COLO829 (cell line): ENCODE measurements around the gene KCNQ1.

Source experiments
- DNase-seq: peaks from one replicate; pipeline ENCODE4 v3.0.0; 2012; ENCODE audit warnings: low spot score

The KCNQ1 gene

GRCh38 chr11:2838676-2839294 is 394.0 kb downstream of the KCNQ1 start:
- no peak for DNase-seq

- no peak for DNase-seq
These were observed 394.7 kb downstream of the KCNQ1 start for GRCh38 chr11:2839395-2839943.

DNA sequence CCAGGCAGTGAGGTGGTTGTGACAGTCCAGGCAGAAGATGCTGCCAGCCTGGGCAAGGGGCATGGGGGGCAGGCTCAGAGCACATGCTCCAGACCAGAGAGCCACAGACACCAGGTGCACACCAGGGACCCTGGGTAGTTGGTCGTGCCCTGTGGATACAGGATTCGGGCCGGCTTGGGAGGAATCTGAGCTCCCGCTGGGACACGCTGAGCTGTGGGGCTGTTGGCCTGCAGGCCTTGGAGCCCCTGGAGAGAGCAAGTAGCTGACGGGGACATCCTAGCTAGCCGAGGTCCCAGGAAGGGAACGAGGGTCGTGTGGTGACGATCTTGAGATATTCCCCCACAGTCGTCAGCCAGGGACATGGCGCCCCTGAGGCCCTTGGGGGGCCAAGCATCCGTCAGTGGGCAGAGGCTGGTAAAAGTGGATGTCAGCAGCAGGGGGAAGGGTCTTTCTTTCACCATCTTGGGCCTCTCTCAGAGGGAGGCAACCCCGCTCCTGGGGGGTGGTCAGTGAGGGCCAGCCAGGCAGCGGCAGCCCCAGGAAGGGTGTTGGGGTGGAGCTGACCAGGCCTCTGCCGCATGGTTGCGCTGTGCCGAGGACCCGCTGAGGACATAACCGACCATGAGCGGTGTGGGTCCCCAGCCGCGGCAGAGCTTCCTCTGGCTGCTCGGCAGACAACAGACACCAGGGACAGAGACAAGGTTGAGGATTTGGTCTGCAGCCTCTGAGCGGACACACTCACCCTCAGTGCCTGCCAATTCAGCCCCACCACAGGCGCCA is 396.8 kb downstream of the KCNQ1 start:
- no peak for DNase-seq

DNA sequence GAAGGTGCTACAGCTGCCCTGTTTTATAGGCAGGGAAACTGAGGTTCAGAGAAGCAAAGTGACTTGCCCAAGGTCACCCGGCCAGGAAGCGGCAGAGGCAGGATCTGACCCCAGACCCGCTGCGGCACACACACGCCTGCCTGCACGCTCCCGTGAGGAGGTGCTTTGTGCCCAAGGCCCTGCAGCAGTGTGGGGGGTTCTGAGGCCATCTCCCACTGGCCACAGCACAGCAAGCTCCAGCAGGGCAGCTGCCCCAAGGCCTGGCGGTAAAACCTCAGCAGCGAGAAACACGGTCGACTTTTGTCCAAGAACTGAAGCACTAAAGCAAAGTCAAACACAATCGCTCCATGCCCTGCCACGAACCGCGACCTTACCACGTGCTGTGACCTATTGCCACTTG is 398.1 kb downstream of the KCNQ1 start:
- DNase-seq: no peak

DNA sequence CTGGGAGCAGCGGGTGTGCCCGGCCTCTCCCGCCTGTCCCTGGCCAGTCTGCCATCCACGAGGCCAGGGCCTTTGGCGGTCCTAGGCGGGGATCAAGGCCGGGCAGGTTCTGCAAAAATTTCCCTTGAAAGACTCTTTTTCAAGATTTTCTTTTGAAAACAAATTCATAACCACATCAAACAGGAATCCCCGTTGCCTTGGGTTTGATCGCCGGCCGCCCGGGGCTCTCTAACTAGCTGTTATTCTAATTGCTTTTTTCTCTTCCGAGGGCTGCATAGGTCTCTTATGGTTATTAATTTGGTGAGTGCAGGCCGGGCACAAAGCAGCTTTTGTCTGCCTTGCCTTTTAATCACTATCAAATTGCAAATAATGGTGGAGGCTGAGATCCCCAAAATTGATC is 398.7 kb downstream of the KCNQ1 start:
- peak; percentile 52 for DNase-seq

- DNase-seq: no peak
These were observed 399.5 kb downstream of the KCNQ1 start for GRCh38 chr11:2844116-2844842.

GRCh38 chr11:2844996-2845395 is 400.2 kb downstream of the KCNQ1 start:
- DNase-seq: no peak

GRCh38 chr11:2846056-2846455 is 401.2 kb downstream of the KCNQ1 start:
- DNase-seq: no peak

- DNase-seq: no peak
These were observed 401.7 kb downstream of the KCNQ1 start for GRCh38 chr11:2846470-2846869.

DNA sequence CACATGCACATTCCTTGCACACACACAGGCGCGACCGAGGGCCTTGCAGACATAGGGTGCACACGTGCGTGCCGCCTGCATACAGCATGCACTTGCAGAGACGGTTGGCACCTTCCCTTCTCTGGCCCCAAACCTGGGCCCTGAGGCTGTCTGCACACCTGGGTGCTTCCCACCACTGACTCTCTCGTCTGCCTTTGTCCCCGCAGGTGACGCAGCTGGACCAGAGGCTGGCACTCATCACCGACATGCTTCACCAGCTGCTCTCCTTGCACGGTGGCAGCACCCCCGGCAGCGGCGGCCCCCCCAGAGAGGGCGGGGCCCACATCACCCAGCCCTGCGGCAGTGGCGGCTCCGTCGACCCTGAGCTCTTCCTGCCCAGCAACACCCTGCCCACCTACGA is 402.8 kb downstream of the KCNQ1 start:
- DNase-seq: no peak

DNA sequence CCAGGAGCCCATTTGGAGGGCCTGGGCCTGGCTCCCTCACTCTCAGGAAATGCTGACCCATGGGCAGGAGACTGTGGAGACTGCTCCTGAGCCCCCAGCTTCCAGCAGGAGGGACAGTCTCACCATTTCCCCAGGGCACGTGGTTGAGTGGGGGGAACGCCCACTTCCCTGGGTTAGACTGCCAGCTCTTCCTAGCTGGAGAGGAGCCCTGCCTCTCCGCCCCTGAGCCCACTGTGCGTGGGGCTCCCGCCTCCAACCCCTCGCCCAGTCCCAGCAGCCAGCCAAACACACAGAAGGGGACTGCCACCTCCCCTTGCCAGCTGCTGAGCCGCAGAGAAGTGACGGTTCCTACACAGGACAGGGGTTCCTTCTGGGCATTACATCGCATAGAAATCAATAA is 403.7 kb downstream of the KCNQ1 start:
- no peak for DNase-seq

GRCh38 chr11:2849994-2850770 is 405.4 kb downstream of the KCNQ1 start:
- no peak for DNase-seq

GRCh38 chr11:2853401-2853800 is 408.6 kb downstream of the KCNQ1 start:
- DNase-seq: no peak

DNA sequence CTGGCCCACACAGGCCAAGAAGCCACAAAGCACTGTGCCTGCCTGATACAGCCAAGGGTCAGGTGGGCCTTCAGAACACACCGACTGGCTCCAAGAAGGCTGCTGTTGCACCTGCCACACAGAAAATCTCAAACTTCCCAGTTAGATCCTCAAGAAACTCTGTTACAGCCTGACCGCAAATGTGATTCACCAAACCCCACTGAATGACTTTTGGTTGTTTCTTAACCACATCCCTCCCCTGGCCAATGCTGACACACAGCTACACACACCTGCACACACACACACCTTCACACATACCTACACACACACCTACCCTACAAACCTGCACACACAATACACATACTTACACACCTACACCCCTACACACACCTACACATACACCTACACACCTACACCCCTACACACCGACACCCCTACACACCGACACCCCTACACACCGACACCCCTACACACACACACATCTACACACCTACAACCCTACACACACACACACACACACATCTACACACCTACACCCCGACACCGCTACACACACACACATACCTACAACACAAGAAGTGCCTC is 409.3 kb downstream of the KCNQ1 start:
- DNase-seq: no peak

GRCh38 chr11:2855162-2855561 is 410.4 kb downstream of the KCNQ1 start:
- DNase-seq: no peak

DNA sequence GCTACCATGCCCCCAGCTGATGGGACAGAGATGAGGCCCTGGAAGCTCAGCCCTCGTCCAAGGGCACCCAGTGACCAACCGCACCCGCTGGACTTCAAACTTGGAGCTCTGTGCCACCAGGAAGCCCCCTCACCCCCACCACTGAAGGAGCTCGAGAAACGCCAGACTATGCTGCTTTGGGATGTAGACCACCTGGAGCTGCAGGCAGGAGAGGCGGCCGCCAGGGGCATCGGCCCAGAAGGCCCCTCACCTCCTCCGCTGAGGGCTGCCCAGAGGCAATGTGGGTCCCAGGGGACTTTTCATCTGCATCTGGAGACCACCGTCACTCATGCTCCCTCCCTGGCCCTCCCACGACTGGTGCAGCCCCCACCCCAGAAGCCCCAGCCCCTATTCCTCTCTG is 412.5 kb downstream of the KCNQ1 start:
- DNase-seq: no peak

DNA sequence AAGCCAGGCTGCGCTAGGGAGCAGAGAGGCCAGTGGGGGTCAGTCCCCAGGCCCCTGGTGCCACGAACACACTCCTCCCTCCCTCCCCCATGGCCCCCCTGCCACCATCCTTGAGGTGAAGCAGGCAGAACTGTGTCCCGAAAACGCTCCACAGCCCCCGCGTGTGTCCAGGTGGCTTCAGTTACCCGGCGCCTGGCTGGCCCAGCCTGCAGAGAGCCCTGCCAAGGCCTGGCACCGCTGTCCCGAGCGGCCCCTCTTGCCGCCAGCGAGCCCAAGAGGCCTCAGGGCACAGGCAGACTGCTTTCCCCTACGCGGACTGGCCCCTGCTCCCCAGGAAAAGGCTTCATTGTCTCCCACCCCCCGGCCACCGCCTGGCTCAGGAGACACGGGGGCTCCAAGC is 413.1 kb downstream of the KCNQ1 start:
- DNase-seq: no peak

- no peak for DNase-seq
These were observed 414.3 kb downstream of the KCNQ1 start for GRCh38 chr11:2858995-2859698.

- no peak for DNase-seq
These were observed 414.9 kb downstream of the KCNQ1 start for GRCh38 chr11:2859699-2860037.

DNA sequence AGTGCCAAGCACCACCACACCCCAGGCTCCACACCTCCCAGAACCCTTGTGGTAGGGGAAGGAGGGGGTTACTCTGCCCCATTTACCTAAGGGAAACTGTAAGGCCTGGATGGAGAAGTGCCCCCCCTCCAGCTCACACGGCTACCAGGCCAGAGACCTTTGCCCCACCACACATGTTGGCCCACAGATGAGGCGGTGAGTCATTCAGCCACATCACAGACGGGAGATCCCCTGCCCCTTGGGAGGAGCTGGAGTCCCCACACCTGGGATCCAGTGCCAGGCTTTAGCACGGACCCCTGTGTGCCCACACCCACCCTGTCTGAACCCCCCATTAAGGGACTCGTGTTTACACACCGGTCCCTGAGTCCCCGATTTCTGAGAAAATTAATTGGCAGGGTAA is 415.8 kb downstream of the KCNQ1 start:
- DNase-seq: no peak
